Dedifferentiated amniotic fluid mesenchymal stem cell (primary cell): ENCODE data around the gene FARP1.

Experiments used
- DNase-seq: peaks from one replicate; pipeline ENCODE4 v3.0.0-alpha.2; 2016; ENCODE audit errors: extremely low spot score

Gene FARP1

GRCh38 chr13:98420554-98421175 lies 277.8 kb downstream of the FARP1 start:
- no peak for DNase-seq

DNA sequence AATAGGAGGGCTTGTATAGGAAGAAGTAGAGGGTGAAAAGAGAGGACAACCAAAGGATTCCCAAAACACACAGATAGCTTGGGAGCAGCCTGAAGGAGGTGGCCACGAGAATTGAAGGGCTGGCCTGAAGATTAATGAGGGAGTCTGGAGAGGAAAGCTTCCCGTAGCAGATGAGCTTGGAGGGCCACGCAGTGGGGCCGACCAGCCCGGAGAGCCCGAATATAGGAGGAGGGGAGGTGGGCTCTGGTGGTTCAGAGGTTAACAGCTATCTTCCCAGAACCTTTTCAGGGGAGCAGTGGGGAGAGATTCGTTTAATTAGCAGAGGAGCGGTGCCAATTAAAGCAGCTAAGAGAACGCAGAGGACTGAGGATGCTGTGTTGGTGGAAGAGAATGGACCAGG lies 279.2 kb downstream of the FARP1 start:
- no peak for DNase-seq

- DNase-seq, result no peak
Measured at GRCh38 chr13:98423417-98423816, 280.5 kb downstream of the FARP1 start.

GRCh38 chr13:98427331-98427995 lies 284.6 kb downstream of the FARP1 start:
- DNase-seq, result no peak

DNA sequence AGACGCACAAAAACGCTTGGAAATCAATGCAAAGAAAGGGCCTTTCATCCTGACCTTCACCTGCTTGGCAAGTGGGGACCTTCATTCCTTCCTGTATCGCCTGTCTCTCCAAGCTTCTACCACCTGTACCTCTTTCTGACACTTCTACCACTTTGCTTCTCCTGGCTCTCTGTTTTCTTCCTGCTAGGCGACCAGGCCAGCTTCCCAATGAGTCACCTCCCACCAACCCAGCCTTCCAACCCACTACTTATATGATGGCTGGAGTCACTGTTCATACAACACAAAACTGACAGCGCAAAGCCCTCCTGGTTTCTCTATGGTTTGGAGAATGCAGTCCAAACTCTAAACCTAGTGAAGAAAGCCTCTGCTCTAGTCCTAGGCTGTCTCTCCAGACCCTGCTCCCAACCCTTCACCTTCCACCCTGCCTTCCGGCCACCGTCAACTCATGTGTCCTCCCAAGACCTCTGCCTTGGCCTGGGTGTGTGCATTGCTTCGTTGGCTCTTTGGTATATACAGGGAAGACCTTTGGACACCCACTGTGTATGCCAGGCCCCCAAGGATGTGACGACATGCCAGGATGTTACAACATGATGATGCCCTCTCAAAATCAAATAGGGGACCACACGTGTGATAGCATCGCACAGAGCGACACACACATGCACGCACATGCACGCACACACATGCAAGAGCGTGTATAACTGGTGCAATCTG lies 285.5 kb downstream of the FARP1 start:
- DNase-seq, result no peak

- no peak for DNase-seq
Measured at GRCh38 chr13:98429081-98429480, 286.2 kb downstream of the FARP1 start.

DNA sequence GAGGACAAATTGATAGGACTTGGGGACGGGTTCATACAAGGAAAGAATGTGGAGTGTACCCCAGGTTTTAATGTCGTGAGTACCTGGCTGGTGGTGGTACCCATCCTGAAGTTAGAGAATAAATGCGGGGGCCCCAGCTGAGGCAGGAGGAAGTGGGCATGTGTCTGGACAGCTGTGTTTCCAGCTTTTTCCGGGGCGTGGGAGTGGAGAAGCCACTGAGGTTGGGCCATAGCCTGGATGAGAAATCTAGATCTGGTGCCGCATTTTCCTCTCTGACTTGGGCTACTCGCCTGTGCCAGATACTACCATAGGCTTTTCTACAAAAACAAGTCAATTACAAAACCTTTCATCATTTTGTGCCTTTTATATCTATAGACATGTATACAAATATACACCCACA lies 286.6 kb downstream of the FARP1 start:
- DNase-seq, result no peak

DNA sequence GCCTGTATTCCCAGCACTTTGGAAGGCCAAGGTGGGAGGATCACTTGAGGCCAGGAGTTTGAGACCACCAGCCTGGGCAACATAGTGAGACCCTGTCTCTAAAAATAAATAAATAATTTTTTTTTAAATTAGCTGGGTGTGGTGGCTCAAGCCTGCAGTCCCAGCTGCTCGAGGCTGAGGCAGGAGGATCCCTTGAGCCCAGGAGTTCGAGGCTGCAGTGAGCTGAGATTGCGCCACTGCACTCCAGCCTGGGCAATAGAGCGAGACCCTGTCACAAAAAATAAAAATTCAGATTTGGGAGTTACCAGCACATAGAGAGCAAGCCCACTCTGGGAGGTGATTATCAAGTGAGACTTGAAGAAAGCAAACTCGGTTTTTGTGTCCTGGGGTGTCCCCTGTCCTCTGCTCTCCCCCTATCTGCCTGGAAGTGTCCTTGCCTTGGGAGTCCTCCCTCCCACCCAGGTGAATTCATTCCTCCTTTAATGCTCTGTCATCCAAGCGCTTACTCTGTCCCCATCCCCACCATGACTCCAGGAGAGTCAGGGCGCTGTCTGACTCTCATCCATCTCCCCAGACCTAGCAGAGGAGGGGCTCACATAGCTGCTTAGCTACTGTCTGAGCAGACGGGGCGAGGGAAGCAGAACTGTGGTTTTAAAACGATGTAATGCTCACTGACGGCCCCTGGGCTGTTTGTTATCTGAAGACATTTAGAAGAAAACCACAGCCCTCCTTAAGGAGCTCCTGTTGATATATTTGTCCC lies 287.3 kb downstream of the FARP1 start:
- no peak for DNase-seq

GRCh38 chr13:98432638-98433037 lies 289.7 kb downstream of the FARP1 start:
- DNase-seq, result no peak

- DNase-seq, result no peak
Measured at GRCh38 chr13:98433654-98434053, 290.8 kb downstream of the FARP1 start.

DNA sequence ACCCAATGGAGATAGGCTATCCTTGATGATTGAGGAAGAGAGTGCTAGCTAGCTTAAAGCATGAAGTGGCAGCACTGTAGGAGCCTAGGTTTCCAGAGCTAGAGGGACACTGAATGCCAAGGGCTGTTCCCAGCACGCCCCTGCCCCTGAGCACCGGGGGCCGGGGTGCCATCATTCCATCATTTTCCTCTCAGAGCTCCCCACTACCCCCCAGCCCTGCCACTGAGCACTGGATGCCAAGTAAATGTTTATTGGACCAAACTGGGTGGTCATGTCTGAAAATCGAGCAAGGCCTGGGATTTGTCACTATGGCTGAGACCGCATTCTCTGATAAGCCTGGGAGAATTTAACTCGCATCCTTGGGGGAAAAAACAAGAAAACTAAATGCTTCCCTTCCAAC lies 291.2 kb downstream of the FARP1 start:
- DNase-seq, result no peak

GRCh38 chr13:98435376-98435775 lies 292.5 kb downstream of the FARP1 start:
- no peak for DNase-seq

DNA sequence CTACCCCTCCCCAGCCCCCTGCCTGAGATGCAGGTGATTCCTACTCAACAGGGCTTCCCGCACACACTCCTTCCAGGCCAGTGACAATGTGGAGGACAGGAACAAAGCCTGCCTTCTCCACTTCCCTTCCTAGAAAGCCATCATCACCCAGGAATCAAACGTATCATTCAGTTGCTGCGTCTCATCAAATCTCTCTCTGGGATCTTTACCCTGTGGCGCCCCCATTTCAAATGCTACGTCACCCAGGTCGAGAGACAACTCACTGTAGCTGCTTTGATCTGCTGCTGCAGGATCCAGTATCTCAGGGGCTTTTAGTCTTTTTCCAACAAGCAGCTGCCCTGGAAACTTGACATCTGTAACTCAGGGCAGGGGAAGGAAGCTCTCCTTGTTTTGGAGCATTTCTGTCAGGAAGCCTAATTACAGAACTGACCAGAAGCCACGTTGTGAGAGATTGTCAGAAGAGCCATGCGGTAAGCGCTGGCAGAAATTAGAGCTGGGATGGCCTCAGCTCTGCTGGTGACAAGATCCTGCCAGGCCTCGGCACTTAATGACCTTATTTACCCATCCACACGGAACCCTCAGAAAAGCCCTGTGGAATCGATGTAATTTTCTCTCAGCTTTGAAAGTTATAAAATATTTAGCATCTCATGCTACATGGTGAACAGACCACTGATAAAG lies 293.5 kb downstream of the FARP1 start:
- DNase-seq, result no peak

DNA sequence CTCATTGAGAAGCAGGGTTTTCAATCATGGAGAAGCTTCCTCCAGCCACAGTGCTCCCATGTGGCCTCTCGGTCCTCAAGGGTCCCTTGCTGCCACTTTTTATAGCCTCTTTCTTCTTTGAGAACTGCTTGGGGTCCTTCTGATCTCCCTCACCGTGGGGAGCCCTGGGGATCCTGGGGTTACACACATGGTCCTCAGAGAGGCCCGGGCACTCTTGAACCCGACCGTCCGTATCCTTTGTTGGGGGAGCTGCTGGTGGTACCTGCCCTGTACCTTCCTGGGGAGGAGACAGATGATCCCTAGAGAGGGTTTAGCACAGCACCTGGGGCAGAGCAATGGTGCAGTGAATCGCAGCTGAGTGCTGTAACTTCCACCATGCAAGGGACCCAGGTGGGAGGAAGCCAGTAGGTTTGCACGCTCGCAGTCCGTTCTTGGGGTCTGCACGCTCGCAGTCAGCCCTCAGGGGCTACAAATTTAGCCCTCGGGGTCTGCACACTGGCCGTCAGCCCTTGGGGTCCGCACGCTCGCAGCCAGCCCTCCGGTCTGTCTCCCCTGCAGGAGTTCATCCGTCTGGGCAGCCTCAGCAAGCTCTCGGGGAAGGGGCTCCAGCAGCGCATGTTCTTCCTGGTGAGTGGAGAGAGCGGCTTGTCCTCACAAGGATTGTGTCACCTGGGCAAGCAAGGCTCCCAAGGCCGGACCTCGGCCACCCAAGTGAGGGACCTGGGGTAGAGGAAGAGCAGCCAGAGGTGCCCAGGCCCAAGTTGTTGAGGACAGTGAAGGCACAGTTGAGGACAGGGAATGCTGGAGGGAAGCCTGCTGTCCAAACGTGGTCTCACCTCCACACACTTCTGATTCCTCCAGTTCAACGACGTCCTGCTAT lies 295.6 kb downstream of the FARP1 start:
- DNase-seq, result no peak

- no peak for DNase-seq
Measured at GRCh38 chr13:98439126-98439828, 296.4 kb downstream of the FARP1 start.

DNA sequence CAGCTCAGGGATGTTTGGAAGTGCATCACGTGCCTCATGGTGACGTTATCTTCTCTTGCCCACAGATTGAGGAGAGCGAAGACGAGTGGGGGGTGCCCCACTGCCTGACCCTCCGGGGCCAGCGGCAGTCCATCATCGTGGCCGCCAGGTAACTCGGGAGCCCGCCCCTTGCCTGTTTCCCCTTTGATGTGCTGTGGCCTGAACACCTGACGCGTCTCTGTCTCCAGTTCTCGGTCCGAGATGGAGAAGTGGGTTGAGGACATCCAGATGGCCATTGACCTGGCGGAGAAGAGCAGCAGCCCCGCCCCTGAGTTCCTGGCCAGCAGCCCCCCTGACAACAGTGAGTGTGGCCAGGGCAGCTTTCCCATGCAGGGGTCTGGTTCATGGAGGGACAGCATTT lies 297.0 kb downstream of the FARP1 start:
- no peak for DNase-seq

GRCh38 chr13:98440390-98441055 lies 297.6 kb downstream of the FARP1 start:
- no peak for DNase-seq

GRCh38 chr13:98441056-98441676 lies 298.3 kb downstream of the FARP1 start:
- DNase-seq, result no peak
